Sigmoid colon (tissue), 7 donors: ENCODE measurements around the gene STX18. TPM values are rescaled to one million over a fixed set of nuclear protein-coding genes. Genes with fewer than 3 reads are reported as not detected.

Source experiments
- DNase-seq: peaks from one replicate; pipeline ENCODE4 v3.0.0-alpha.2; 2019
- H3K27ac ChIP-seq, 4 donors: fragments of 200-600 bp; sonication (generic); one replicate each; pipeline ENCODE4 v1.5.1; 2016 to 2019; ENCODE audit warnings: mild to moderate bottlenecking in 1 of 4
- H3K27me3 ChIP-seq, 3 donors: fragments of 200-600 bp; sonication (generic); one replicate each; pipeline ENCODE4 v1.5.1; 2019; ENCODE audit warnings: mild to moderate bottlenecking in 1 of 3
- H3K36me3 ChIP-seq, 4 donors: fragments of 200-600 bp; sonication (generic); one replicate each; pipeline ENCODE4 v1.5.1; 2016 to 2019
- H3K4me1 ChIP-seq, 4 donors: fragments of 200-600 bp; sonication (generic); one replicate each; pipeline ENCODE4 v1.5.1; 2017 to 2019
- H3K4me3 ChIP-seq, 4 donors: fragments of 200-600 bp; sonication (generic); one replicate each; pipeline ENCODE4 v1.5.1; 2017 to 2019; ENCODE audit warnings: mild to moderate bottlenecking in 2 of 4, moderate library complexity in 1 of 4
- H3K9me3 ChIP-seq, 4 donors: fragments of 200-600 bp in 3 of 4; sonication (generic) in 3 of 4; one replicate each; pipeline versions ENCODE4 v1.5.1 to v1.6.1; 2013 to 2019
- CTCF ChIP-seq, 4 experiments: fragments of 450-650 bp in 3 of 4; fragments of 200-600 bp in 1 of 4; IDR thresholded peaks; one replicate each; pipeline ENCODE4 v1.5.1; 2016 to 2019; ENCODE audit warnings: antibody characterized with exemption in 4 of 4, mild to moderate bottlenecking in 3 of 4, moderate library complexity in 2 of 4
- EP300 ChIP-seq, 4 donors: sonication (generic); formaldehyde crosslinking; IDR thresholded peaks; one replicate each; pipeline ENCODE4 v1.6.1; 2017; ENCODE audit warnings: antibody characterized with exemption in 4 of 4
- POLR2A ChIP-seq, 2 donors: fragments of 450-650 bp; IDR thresholded peaks; one replicate each; pipeline ENCODE4 v1.6.1; 2016; ENCODE audit warnings: antibody characterized with exemption in 2 of 2, mild to moderate bottlenecking in 2 of 2, moderate library complexity in 2 of 2
- POLR2AphosphoS5 ChIP-seq, 4 donors: sonication (generic); formaldehyde crosslinking; IDR thresholded peaks; one replicate each; pipeline ENCODE4 v1.6.1; 2017; ENCODE audit warnings: antibody characterized with exemption in 4 of 4
- WGBS, 2 donors: extraction: QIAGEN DNeasy Blood & Tissue Kit; methylation state at CpG; one replicate each; pipeline ENCODE4 v1.1.7; 2013; 5-methylcytosine and 5-hydroxymethylcytosine counted together
- intact Hi-C: fragments of 100-400 bp; cut with DNase I; formaldehyde crosslinking; loops from one replicate; pipeline ENCODE4 v1.15.1; 2023
- polyA plus RNA-seq, 3 donors: library from polyadenylated mRNA; stranded (reverse); fragments of 200-250 nt; gene quantifications; one replicate each; pipeline ENCODE4 v1.2.3, GENCODE V29; 2013
- total RNA-seq, 4 donors: library from RNA; depleted of rRNA; stranded (reverse); fragments of >200 nt; gene quantifications; one replicate each; pipeline ENCODE4 v1.1.0, GENCODE V29; 2016
- donor health status: healthy with polysubstance abuse.
- donor health status: Bipolar disorder and iron deficiency.
- donor health status: healthy.

STX18 gene
- total and polyA plus RNA-seq, 7 donors = 23.5 to 45.1 (median 26.3) TPM

- no peak for TF ChIP-seq POLR2AphosphoS5 (IDR thresholded peaks at IDR 0.05)
- TF ChIP-seq POLR2A (IDR thresholded peaks at IDR 0.05) = no peak
- TF ChIP-seq EP300 (IDR thresholded peaks at IDR 0.05) = no peak
- TF ChIP-seq CTCF (IDR thresholded peaks at IDR 0.05) = no peak
- no peak for DNase-seq
- H3K36me3 ChIP-seq = no peaks in the 10 kb centered on the region
- H3K4me1 ChIP-seq = no peaks in the 10 kb centered on the region
- 69 to 74% methylated on average over 13 of the region's 13 CpGs for WGBS, 2 donors
- intact Hi-C loops = no loop called here
- H3K27me3 ChIP-seq = peaks cover 0 to 82% (median 13%) of the 10 kb centered on the region in 3 donors
- peaks cover 0 to 2% (median 0%) of the 10 kb centered on the region in 4 donors for H3K9me3 ChIP-seq
- no peak overlapping the region for H3K27ac ChIP-seq
- H3K4me3 ChIP-seq = no peak overlapping the region
Measured at GRCh38 chr4:4402966-4403365, 138.9 kb downstream of the STX18 start.

GRCh38 chr4:4401036-4401435 is 140.8 kb downstream of the STX18 start:
- TF ChIP-seq POLR2AphosphoS5 (IDR thresholded peaks at IDR 0.05) = no peak
- TF ChIP-seq EP300 (IDR thresholded peaks at IDR 0.05) = no peak
- no peak for TF ChIP-seq POLR2A (IDR thresholded peaks at IDR 0.05)
- no peak for TF ChIP-seq CTCF (IDR thresholded peaks at IDR 0.05)
- Histone ChIP-seq H3K4me3 (no peak overlapping the region), H3K27ac (no peak overlapping the region), H3K27me3 (peaks cover 0 to 82% (median 8%) of the 10 kb centered on the region in 3 donors), H3K4me1 (no peaks in the 10 kb centered on the region), H3K36me3 (no peaks in the 10 kb centered on the region), H3K9me3 (peaks cover 0 to 2% (median 0%) of the 10 kb centered on the region in 4 donors)
- intact Hi-C loops = no loop called here
- WGBS, 2 donors = 78% methylated on average over 7 of the region's 7 CpGs
- DNase-seq = no peak

GRCh38 chr4:4398430-4398829 is 143.4 kb downstream of the STX18 start:
- intact Hi-C loops = no loop called here
- 65 to 80% methylated on average over 4 of the region's 4 CpGs for WGBS, 2 donors
- peaks cover 0 to 2% (median 0%) of the 10 kb centered on the region in 4 donors for H3K9me3 ChIP-seq
- peaks cover 0 to 92% (median 8%) of the 10 kb centered on the region in 3 donors for H3K27me3 ChIP-seq
- H3K4me1 ChIP-seq = no peaks in the 10 kb centered on the region
- no peak overlapping the region for H3K4me3 ChIP-seq
- TF ChIP-seq CTCF (IDR thresholded peaks at IDR 0.05) (no peak), POLR2AphosphoS5 (IDR thresholded peaks at IDR 0.05) (no peak), EP300 (IDR thresholded peaks at IDR 0.05) (no peak), POLR2A (IDR thresholded peaks at IDR 0.05) (no peak)
- no peak overlapping the region for H3K27ac ChIP-seq
- DNase-seq = no peak
- H3K36me3 ChIP-seq = no peaks in the 10 kb centered on the region

- TF ChIP-seq CTCF (IDR thresholded peaks at IDR 0.05) (no peak), EP300 (IDR thresholded peaks at IDR 0.05) (no peak)
- 78 to 88% methylated on average over 13 of the region's 13 CpGs for WGBS, 2 donors
- Histone ChIP-seq H3K9me3 (peaks cover 0 to 2% (median 0%) of the 10 kb centered on the region in 4 donors), H3K4me3 (no peak overlapping the region), H3K4me1 (no peaks in the 10 kb centered on the region), H3K27me3 (peaks cover 0 to 94% (median 14%) of the 10 kb centered on the region in 3 donors), H3K27ac (no peak overlapping the region), H3K36me3 (no peaks in the 10 kb centered on the region)
- no peak for DNase-seq
- intact Hi-C loops = no loop called here
Measured at GRCh38 chr4:4397441-4397819, 144.4 kb downstream of the STX18 start.
